Measurements from ENCODE around the gene NOXA1.
"Not testable (repeated sequence)": the region's sequence is repeated elsewhere in the genome, so short reads cannot be mapped to it uniquely, and the experiment has no call there.

Gene NOXA1

DNA sequence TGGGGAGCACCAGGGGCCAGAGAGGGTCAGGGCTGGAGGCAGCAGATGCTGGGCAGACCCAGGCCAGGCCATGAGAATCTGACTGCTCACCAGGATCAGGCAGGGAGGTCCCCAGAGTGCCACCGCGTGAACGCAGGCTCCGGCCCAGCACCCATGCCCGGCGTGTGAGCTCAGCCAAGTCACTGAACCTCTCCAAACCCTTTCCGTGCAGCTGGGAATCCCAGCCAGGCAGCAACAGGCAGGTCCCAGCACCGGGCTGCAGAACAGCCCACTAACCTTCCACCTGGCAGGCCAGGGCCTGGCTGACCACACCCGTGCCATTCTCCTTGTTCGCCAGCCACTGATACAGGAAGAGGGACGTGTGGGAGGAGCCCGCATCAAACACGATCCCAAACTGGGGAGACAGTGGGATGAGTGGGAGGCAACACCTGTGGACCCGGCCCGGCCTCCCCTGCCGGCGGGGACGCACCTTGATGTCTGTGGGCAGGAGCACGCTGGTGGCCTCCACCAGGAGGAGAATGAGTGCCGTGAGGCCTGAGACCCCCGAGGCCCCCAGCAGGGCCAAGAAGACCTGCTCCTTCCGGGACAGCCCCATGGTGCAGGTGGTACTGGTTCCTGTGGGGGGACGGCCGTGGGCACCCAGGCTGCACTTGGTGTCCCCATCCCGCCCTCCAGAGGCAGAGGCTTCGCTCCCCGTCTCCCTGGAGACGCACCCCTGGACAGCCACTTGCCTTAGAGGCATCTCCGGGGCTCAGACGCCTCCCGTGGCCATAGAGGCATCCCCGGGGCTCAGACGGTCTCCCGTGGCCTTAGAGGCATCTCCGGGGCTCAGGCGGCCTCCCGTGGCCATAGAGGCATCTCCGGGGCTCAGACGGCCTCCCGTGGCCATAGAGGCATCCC, 14.7 kb downstream of the NOXA1 start:
- no peak for DNase-seq (ENCODE audit: low read depth in 2 of 2, low spot score in 1 of 2)

DNA sequence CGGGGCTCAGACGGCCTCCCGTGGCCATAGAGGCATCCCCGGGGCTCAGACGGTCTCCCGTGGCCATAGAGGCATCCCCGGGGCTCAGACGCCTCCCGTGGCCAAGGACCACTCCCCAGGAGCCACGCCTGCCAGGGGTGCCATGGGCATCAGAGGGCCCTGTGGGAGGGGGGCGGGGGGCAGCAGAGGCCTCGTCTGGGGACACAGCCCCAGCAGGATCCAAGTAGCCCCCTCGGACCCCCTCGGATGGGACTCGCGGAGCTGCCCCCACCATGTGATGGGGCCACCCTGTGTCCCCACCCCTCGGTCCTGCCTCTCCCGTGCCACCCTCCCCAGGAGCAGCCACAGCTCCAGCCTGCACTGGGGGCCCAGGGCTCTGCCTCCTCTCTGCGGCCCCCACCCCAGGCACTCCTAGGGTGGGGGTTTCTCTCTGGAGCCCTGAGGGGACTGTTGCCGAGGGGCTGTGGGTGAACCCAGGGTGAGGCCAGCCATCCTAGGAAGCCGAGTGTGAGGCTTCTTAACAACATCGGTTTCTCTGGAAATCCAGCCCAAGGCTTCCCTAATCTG, 15.5 kb downstream of the NOXA1 start:
- no peak for DNase-seq (ENCODE audit: low read depth in 2 of 2, low spot score in 1 of 2)

DNA sequence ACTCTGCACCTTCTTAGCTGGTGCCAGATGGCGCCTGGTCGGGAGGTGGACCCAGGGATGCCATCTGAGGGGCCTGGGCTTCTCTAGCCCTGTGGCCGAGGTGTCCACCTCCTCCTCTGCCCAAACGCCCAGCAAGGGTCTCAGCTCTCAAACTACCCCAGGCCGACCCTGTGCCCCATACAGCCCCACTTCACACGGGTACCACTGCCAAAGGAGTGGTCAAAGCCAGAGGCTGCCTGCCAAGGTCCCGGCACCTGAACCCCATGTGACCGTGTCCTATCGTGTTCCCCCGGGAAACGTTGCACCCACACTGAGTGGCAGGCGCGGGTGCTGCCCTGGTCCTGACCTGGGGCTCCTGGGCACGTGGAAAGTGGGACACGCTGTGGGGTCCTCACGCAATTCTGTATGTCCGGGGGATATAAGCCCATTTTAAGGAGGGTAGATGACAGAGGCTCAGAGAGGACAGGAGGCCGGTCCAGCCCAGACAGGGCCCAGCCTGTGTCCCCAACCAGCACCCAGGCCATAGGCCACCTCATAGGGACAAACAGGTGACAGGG, 16.0 kb downstream of the NOXA1 start:
- no peak for DNase-seq (ENCODE audit: low read depth in 2 of 2, low spot score in 1 of 2)

DNA sequence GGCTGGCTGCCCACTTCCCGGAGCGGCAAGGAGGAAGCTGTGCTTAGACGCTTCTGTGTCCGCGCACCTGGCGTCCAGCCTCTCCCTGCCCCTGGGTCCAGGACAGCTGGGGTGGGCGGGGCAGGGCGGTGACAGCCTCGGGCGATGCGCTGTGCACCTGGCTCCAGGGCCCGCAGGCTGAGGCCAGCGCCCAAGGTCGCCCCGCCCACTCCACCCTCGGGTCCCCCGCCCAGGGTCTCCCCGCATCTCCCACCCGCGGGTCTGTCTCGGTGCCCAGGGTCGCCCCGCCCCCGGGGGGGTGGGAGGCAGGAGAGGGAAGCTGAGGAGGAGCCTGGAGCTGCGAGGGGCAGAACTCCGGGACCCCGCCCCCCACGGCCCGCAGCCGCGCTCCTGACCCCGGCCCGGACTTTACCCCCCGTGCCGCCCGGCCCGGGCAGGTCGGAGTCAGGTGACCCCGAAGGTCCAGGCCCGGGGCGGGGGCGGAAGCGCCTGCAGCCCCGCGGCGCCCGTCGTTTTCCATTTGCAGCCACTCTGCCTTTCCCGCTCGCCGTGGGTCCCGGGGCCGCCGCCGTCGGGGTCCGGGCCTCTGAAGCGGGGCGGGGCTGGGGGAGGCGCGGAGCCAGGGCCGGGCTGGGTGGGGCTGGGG, 18.2 kb downstream of the NOXA1 start, which contains the start of gene ENTPD8:
ENTPD8 (minus strand) TSS at position 69 of the 646 bp plus-strand sequence. CDS start 3,072 bp downstream, outside the sequence.
- DNase-seq (ENCODE audit: low read depth in 2 of 2, low spot score in 1 of 2), result no peak

DNA sequence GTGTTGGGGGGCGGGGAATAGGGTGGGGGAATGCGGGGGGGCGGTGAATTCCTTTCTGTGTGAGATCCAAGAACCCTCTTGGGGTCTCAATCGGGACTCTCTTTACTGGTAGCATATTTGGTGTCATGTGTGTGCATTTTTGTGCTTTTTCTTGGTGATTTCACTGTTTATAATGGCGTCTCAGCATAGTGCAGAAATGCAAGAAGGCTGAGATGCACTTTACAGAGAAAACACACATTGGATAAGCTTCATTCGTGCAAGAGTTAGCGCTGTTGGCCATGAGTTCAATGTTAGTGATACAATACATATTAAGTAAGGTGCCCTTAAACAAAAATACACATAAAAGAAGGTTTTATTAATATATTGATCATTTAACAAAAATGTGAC, 18.7 kb downstream of the NOXA1 start:
- DNase-seq (ENCODE audit: low read depth in 2 of 2, low spot score in 1 of 2), result no peak

DNA sequence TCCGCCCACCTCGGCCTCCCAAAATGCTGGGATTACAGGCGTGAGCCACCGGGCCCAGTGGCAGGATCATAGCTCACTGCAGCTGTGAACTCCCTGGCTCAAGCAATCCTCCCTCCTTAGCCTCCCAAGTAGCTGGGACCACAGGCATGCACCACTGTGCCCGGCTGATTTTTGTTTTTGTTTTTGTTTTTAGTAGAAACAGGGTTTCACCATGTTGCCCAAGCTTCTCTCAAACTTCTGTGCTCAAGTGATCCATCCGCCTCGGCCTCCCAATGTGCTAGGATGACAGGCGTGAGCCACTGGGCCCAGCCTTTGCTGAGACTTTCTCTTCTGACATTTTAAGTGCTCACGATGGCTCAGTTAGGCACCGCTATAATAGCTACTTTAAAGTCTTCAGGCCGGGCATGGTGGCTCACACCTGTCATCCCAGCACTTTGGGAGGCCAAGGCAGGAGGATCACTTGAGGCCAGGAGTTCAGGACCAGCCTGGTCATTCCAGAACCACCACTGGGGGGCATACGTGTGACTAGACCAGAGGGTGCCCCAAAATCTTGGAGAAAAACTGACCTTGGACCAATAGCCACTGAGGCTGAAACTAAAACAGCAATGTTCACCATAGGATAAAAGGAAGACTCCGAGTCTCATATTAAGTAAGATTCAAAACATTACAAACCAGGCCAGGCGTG, 21.1 kb downstream of the NOXA1 start:
- no peak for DNase-seq (ENCODE audit: low read depth in 2 of 2, low spot score in 1 of 2)

DNA sequence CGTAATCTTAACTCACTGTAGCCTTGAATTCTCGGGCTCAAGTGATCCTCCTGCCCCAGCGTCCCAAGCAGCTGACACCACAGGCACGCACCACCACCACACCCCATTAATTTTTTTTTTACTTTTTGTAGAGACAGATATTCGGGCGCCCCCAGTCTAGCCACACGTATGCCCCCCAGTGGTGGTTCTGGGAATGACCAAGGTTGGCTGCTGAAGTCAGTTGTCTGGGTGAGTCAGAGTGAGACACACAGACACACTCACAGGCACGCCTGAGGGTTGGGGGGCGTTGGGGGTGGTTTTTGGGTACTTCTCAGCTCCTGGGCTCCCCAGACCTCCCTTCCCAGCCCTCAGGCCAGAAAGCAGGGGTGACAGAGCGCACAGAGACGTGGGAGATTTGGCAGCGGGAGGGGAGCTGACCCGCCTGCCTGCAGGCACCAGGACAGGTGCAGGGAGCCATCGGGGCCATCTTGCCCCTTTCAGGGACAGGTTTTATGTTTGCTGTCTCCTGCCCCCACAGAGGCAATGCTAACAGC, 22.1 kb downstream of the NOXA1 start:
- peak; percentile 70 to 72 for DNase-seq (ENCODE audit: low read depth in 2 of 2, low spot score in 1 of 2)

DNA sequence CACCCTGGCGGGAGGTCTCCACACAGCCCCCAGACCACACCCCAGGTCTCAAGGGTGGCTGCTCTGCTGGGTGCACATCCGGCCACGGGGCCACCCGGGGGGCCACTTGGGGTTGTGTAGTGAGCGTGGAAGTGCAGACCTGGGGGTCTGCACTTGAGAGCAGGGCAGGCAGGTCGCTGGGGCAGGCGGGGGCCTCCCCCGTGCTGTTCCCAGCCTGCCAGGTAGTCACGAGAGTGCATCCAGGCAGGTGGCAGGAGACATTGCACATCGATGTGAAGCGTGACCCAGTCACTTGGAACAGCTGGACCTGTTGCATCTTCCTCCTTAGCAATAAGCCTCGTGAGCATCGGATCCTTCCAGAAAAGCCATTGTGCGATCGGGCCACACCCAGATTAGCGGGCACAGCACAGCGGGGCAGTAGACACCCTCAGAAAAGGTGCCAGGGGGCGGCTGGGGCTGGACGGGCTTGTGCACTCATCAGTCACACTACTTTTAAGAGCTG, 22.8 kb downstream of the NOXA1 start:
- no peak for DNase-seq (ENCODE audit: low read depth in 2 of 2, low spot score in 1 of 2)

DNA sequence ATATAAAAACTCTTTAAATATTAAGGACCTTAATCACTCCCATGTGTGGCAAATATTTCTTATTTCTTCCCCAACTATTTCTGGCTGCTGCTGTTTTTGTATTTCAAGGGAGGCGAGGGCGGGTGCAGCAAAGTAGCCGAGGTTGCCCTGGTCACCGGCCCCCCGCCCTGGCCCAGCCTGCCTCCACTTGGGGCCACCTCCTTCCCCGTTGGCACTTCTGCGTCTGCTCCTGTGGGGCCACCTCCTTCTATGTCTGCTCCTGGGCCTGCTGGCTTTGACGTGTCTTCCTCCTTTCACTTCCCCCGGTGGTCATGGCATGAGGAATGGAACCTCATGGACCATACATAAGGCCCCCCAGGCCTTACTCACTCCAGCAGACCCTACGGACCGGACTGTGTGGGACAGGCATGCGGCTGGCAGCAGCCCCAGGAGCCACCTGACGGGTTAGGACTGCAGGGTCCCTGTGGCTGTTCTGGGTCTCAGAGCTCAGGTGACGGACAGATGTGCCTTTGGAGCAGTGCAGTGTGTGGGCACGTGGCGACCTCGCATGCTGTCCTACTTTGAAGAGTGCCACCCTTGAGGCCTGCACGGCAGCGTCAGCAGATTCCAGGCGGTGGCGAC, 23.8 kb downstream of the NOXA1 start:
- no peak for DNase-seq (ENCODE audit: low read depth in 2 of 2, low spot score in 1 of 2)

DNA sequence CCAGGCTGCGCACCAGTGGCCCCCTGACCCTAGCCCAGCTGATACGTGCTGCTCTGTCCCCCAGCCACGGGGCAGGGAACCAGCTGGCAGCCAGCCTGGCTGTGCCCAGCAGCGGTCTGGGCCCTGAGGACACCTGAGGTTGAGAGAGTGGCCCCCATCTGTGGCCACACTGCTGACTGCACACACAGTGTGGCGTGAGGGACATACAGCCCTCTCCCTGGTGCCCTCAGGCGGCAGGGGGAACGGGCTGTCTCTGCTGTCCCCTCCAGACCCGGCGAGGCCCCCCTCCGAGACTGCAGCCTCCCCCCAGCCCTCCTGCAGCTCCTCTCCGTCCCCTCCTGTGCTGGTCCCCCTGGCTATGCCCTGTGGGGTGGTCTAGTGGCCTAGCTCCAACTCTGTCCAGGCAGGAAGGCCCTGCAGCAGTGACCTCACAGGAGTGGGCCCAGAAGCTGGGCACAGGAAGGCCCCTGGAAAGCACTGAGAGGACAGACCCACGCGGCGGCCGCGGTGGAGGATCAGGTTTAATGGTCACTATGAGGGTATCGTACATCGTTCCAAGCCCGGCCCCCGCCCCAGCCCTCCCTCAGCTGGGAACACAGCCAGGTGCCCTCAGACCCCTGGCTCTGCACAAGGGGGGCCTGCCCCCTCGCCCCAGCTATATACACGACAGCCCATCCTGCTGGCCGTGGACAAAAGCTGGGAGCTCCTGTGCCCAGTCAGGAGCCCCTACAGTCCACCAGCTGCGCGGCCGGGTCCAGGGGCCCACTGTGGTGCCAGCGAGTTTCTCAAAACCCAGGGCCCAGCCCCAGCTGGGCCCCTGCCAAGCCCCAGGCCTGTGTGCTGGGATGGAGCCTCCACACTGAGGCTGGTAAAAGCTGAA, 24.8 kb downstream of the NOXA1 start:
- no peak for DNase-seq (ENCODE audit: low read depth in 2 of 2, low spot score in 1 of 2)

DNA sequence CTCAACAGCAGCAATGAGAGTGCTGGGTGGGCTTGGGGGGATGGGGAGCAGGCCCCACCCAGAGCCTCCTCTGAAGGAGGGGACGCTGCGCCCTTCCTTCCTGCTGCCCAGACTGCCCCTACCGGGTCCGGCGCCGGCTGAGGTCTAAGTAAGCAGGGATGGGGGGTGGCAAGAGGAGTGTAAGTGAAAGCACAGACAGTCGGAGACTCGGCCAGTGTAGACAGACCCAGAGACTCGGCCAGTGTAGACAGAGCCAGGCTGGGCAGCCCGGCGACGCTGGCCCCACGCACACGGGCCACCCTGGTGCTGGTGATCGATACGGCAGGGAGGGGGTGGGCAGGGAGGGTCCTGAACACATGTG, 25.4 kb downstream of the NOXA1 start:
- DNase-seq (ENCODE audit: low read depth in 2 of 2, low spot score in 1 of 2), result no peak

DNA sequence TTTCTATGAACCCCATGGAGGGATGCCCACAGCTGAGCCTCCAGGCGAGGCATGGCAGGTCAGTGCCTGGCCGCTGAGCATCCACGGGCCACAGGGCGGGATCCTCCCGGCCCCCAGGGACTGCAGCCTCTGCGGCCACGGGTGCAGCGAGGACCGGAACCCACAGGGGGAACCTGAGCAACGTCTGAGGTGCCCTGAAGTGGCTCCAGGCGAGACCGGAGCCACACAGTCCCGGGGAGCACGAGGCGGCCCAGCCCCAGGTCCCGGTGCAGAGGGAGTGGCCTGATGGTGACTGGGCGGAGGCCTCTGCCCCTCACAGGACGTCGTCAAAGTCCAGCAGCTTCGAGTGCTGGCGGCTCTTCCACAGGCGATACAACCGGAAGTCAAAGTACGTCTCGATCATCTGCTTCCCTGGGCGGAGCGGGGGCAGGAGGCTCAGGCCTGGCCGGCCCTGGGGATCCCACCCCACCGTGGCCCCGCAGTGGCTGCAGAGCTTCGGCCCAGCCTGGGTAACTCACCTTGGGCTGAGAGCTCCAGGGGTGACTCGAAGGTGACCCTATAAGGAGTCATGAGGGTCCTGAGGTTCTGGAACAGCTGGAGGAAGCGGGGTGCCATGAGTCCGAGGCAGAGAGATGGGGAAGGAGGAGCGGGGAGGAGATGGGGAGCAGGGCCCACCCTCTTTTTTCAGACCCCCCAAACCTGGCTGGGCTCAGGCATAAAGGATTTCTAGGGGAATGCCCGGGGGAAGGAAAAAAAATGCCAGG, 26.1 kb downstream of the NOXA1 start:
- no peak for DNase-seq (ENCODE audit: low read depth in 2 of 2, low spot score in 1 of 2)

DNA sequence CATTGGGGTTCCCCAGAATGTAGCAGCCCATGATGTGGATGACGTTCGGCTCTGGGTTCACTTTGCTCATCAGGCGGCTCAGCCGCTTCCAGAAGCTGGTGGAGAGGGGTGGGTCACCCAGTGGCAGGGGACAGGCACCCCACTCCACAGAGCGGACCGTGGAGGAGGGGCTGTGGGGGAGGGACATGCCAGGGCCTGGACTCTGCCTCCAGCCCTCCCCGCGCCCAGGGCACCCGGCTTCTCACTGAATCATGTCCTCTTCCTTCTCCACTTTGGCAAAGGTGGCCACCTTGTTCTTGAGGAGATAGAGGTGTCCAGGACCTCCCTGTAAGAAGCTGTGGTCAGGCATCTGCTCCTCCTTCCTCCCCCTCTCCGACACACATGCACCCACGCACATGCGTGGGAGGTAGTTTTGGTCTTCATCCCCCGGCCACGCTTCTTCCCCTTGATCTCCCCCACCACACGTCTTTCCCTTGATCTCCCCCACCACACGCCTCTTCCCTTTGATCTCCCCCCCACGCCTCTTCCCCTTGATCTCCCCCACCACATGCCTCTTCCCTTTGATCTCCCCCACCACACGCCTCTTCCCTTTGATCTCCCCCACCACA, 26.8 kb downstream of the NOXA1 start:
- DNase-seq (ENCODE audit: low read depth in 2 of 2, low spot score in 1 of 2), result peak in 1 of 2 donors; percentile 24

DNA sequence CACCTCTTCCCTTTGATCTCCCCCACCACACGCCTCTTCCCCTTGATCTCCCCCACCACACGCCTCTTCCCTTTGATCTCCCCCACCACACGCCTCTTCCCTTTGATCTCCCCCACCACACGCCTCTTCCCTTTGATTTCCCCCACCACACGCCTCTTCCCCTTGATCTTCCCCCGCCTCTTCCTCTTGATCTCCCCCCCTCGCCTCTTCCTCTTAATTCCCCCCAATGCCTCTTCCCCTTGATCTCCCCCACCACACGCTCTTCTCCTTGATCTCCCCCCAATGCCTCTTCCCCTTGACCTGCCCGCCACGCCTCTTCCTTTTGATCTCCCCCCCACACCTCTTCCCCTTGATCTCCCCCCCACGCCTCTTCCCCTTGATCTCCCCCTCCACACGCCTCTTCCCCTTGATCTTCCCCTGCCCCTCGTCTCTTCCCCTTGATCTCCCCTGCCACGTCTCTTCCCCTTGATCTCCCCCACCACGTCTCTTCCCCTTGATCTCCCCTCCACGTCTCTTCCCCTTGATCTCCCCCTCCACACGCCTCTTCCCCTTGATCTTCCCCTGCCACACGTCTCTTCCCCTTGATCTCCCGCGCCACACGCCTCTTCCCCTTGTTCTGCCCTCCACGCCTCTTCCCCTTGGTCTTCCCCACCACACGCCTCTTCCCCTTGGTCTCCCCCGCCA, 27.5 kb downstream of the NOXA1 start:
- DNase-seq (ENCODE audit: low read depth in 2 of 2, low spot score in 1 of 2), result peak in 1 of 2 donors; percentile 17

DNA sequence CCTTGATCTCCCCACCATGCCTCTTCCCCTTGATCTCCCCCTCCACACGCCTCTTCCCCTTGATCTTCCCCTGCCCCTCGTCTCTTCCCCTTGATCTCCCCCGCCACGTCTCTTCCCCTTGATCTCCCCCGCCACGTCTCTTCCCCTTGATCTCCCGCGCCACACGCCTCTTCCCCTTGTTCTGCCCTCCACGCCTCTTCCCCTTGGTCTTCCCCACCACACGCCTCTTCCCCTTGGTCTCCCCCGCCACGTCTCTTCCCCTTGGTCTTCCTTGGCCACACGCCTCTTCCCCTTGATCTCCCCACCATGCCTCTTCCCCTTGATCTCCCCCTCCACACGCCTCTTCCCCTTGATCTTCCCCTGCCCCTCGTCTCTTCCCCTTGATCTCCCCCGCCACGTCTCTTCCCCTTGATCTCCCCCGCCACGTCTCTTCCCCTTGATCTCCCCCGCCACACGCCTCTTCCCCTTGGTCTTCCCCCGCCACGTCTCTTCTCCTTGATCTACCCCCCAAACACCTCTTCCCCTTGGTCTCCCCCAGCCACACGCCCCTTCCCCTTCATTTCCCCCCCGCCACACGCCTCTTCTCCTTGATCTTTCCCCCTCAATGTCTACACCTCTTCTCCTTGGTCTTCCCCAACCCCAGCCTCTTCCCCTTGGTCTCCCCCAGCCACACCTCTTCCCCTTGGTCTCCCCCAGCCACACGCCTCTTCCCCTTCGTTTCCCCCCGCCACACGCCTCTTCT, 28.2 kb downstream of the NOXA1 start:
- not testable (repeated sequence) for DNase-seq (ENCODE audit: low read depth in 2 of 2, low spot score in 1 of 2)

DNA sequence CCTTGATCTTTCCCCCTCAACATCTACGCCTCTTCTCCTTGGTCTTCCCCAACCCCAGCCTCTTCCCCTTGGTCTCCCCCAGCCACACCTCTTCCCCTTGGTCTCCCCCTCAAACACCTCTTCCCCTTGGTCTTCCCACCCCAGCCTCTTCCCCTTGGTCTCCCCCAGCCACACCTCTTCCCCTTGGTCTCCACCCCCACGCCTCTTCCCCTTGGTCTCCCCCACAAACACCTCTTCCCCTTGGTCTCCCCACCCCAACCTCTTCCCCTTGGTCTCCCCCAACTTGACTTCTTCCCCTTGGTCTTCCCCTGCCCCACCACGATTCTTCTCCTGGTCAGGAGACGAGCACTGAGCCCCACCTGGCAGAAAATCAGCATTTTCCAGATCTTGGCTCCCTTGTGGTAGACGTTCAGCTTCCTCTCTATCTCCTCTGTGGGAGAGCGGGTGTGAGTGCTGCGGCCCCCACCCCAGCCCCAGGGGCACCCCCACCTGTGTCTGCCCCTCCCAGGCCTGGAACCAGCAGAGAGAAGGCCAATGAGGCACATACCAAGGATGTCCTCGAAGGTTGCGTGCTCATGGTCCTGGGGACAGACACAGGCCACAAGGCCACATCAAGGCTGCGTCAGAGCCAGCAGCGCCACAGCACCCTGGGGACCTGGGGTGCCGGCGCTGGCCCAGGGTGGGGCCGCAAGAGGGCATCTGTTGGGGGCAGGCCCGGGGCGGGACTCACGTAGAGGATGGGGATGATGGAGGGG, 29.0 kb downstream of the NOXA1 start:
- DNase-seq (ENCODE audit: low read depth in 2 of 2, low spot score in 1 of 2), result no peak
